GM12874 (cell line): ENCODE measurements around the gene TCP11L1.

Experiments
- CTCF ChIP-seq: IDR thresholded peaks from 2 replicates; pipeline ENCODE4 v1.5.1; 2011; ENCODE audit warnings: low read depth, mild to moderate bottlenecking, control low read depth, low read length, moderate library complexity; ENCODE audit not compliant: insufficient read depth

TCP11L1 gene

GRCh38 chr11:33083918-33084317 lies 44.5 kb downstream of the TCP11L1 start:
- no peak for TF ChIP-seq CTCF

DNA sequence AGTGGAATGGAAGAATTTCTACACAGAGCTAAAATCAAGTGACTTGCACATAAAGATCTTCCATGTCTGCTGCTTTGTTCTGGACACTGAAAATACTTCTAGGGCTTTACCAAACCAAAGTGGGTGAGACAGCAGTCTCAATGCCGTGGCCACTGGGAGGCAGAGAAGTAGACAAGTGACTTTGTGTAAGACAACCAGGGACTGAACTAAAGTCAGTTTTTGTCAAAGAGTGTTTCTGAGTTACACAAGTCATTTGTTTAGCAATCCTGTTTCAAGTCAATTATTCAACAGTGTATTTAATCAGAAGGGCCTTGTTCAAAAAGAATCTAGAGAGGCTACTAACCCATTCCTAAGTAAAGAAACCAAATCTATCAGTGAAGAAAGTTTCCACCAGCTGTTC lies 46.6 kb downstream of the TCP11L1 start:
- TF ChIP-seq CTCF: no peak

DNA sequence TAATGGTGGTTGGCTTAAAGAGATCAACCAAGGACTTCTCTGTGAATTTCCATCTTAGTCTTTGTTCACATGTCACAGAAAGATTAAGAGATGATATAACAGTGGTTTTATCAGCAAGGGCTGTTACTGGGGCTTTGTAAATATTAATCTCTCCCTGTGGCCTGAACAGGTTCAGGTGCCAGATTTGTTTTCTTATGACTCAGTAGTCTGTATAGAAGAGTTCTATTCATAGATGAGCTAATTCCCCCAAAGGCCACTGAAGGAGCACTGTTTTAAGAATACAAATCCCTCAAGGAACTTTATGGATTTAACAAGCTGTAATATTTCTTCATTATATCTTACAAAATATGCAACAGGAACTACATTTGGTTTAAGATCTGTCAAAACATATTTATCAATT lies 50.4 kb downstream of the TCP11L1 start:
- no peak for TF ChIP-seq CTCF

- TF ChIP-seq CTCF: no peak
Measured at GRCh38 chr11:33094157-33094556, 54.8 kb downstream of the TCP11L1 start.

DNA sequence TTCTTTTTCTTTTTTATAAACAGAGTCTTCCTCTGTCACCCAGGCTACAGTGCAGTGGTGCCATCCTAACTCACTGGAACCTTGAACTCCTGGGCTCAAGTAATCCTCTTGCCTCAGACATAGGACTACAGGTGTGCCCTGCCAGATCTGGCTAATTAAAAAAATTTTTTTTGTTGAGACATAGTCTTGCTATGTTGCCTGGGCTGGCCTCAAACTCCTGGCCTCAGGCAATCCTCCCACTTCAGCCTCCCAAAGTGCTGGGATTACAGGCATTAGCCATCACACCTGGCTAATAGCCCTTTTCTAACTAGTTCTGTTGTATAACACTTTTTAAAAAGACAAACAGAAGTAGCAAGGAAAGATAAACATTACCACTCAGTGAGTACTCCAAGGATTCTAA lies 64.5 kb downstream of the TCP11L1 start:
- no peak for TF ChIP-seq CTCF

DNA sequence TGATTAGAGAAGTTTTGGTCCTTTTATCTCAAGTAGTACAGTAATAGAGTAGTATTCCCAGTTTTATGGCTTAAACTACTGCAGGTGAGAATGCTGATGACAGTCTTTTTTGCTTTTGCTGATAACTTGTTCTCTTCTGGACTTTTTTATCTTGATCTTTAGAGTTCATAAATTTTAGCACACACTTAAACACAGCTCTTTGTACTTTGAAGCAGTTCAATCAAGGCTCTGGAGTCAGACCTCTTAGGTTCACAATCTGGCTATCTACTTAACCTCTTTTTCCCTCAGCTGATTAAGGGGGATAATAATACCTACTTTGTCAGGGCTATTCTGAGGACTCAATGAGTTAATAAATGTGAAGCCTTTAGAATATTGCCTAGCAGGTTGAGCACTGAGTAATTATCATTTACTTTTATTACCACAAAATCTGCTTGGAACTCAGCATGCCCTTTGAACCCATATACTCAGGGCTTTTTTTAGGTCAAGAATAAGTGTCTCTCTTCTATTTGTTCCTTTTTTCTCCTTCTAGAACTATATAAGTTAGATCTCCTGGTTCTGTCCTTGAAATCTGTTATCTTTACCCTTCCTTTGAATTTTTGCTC lies 70.0 kb downstream of the TCP11L1 start:
- no peak for TF ChIP-seq CTCF

DNA sequence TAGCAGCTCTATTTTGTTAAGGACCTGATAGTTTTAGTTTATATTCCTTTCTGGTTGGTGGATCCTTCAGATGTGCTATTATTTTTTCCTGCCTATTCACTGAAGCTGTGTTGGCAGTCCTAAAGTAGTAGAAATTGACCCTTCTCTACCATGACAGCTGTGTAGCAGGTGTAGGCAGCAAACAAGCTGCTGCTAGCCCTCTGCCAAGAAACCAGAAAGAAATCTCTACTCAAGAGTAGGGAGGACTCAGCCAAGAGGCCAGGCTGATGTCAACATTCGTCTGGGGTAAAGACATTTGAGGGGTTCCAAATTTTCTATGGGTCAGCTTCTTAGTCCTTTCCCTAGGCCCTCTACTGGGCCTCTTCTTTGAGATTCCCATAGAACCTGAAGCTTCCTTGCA lies 70.7 kb downstream of the TCP11L1 start:
- no peak for TF ChIP-seq CTCF
